GM19468 (cell line): ENCODE data around the gene ABCC5.

Experiments
- ATAC-seq: cut with Tn5 transposase; IDR thresholded peaks from one replicate; pipeline ENCODE4 v1.9.1; 2021; ENCODE audit warnings: mild to moderate bottlenecking, moderate library complexity, moderate number of reproducible peaks; ENCODE audit not compliant: unreplicated experiment; ENCODE audit errors: extremely low read depth

ABCC5 gene

GRCh38 chr3:183933160-183933559 is 84.5 kb downstream of the ABCC5 start:
- ATAC-seq = no peak

DNA sequence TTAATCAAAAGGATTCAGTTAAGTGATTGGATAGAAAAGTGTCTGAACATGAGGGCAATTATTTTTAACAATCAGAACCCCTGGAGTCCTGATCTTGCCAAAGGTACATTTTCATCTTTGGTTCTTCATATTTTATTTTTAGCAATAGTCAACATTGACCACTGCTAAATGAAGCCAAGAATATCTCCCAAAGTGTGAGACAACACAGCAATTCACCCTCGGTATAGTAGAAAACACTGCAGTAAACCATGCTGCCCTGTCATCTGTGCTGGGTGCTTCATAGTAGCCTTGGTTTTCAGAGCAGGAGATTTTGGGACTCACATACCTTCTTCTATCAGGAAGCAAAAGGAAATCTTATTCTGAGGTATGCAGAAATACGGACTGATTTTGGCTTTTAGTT is 85.8 kb downstream of the ABCC5 start:
- ATAC-seq = no peak

DNA sequence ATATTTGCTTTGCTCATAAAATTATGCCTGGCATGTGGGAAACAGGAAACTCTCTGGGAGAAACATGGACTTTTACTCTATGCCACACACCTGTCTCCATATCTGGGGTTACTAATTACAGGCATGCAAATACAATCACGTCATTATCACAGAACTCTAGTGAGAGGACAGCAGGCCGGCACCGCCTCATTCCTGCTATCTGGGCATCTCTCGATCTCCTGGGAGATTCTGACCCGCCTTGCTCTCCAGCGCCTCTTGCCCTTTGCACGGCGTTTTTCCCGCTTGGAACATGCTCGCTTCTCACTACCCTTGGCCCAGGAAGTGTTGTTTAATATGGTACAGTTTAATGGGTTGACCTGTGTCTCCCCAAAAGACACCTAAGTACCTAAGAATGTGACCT is 87.6 kb downstream of the ABCC5 start:
- no peak for ATAC-seq

GRCh38 chr3:183927059-183927458 is 90.6 kb downstream of the ABCC5 start:
- no peak for ATAC-seq

DNA sequence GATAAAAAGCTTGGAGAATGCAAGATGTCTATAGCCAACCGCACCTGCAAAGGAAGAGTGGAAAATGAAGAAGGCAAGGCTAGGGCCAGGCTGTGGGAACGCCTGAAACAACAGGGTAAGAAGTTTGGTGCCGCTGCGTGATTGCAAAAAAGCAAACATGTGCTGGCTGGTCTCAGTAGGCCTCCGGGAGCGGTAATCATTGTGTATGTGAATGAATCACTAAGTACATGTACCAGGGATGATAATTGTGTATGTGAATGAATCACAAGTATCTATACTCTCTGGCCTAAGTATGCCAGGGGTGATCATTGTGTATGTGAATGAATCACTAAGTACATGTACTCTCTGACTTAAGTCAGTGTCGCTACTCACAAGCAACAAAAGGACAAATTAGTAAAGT is 92.7 kb downstream of the ABCC5 start:
- ATAC-seq = no peak

DNA sequence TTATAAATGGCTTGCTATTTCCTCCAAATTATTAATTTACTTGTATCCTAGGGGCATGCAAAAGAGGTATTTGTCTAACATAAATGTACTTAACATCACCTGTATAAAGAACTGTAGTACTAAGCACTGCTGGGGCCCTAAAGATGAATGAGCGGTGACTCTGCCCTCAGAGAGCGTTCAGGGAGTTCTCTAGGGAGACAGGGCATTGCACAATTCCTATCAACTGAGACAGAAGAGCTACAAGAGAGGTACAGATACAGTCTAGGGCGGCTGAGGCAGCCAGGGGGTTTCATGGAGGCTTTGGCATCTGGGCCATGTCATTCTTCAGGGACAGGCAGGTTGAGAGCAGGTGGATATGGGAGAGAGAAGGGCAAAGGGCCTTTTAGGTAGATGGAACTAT is 93.1 kb downstream of the ABCC5 start:
- ATAC-seq = no peak

- no peak for ATAC-seq
Measured at GRCh38 chr3:183922421-183922820, 95.3 kb downstream of the ABCC5 start.

DNA sequence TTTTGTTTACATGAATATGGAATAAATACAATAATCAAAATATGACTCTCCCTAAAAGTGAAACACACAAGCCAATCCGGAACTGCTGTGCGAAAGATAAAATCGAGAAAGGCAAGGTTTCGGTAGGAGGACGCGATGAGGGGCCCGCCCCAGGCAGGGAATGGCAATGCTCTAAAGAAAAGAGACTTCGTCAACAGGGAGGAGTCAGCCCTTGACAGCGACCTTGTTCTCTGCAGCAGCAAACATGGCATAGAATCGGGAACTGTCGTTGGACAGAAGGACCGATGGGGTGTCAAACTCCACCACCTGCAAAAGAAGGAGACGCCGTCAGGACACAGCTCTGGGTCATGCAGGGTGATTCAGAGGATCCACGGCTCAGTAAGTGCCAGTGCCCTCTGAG is 96.6 kb downstream of the ABCC5 start:
- ATAC-seq = no peak

- no peak for ATAC-seq
Measured at GRCh38 chr3:183920416-183920815, 97.3 kb downstream of the ABCC5 start.

- no peak for ATAC-seq
Measured at GRCh38 chr3:183918178-183918577, 99.5 kb downstream of the ABCC5 start.

GRCh38 chr3:183917776-183918175 is 99.9 kb downstream of the ABCC5 start:
- no peak for ATAC-seq

DNA sequence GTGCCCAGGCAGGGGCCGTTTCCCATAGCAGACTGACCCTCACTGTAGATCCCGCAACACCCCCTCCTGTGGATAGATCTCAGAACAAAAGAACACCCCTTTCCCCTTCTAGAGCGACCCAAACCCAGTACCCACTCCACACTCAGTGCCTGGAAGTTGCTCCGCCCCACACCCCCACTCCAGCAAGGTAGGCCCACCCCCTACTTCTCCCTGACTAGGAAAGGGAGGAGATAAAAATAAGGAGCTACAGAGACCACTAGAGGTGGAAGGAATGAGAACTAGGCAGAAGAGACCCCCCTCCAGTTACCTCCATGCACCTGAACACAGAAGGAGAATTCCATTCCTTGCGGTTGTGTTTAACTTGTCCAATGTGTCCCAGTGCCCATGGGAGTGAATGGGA is 102.8 kb downstream of the ABCC5 start:
- no peak for ATAC-seq

DNA sequence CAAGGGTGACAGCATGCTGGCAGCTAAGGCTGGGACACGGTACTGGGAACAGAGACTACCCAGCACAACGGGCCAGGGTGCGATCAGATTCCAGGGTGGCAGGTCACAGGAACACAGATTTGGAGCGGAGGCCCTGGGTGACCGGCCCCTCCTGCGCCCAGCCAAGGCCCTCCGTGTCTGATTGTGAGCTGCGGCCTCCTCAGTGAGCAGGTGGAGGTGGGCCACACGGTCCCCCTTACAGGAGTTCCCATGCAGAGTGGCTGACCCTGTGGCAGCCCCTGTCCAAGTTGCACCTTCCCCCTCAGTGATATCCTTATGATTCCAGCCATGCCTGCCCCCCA is 104.1 kb downstream of the ABCC5 start:
- no peak for ATAC-seq

DNA sequence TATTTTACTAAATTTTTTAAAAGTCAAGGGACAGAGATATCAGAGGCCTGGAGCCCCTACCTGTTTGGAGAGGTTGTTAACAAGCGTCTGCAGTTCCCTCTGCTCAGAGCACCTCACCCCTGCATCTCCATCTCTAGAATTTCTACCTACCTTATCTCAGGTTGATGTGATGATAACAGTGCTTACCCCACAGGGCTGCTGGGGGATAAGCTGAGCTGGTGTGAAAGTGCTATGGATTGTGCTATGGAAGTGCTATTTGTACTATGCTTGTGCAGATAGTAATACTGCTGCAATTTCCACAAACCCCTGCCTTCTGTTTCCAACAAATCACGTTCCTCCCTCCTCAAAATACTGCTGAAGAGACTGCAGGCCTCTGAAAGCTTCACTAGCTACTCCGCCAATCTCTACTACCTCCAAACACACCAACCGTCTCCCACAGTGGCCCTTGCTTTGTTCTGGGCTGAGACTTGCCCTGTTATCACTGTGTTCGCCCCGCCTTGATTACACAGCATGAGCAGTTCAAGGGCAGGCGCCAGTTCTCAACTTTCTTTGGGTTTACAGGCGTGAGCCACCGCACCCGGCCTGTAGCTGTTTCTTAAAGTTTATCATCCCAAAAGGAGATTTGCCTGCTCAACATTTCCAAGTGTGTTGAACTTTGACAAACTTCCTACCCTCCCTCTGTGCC is 104.6 kb downstream of the ABCC5 start:
- ATAC-seq = no peak

- no peak for ATAC-seq
Measured at GRCh38 chr3:183911763-183912506, 105.7 kb downstream of the ABCC5 start.

DNA sequence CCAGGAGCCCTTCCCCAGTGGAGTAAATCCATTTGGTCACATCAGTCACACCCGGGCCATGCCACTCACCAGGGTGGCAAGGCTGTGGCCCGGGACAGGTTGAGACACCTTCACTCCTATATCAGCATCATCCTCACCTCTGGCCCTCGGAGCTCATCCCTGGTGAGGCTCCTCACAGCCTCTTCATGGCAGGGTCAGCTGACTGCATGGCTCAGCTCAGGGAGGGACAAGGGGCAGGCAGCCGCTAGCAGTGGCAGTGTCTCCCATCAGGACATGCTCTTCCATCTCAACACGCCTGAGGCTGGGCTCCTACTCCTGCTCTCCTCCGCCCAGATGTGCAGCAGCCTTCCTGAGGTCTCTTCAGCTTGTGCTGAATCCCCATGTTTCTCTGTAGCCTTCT is 106.6 kb downstream of the ABCC5 start:
- no peak for ATAC-seq

DNA sequence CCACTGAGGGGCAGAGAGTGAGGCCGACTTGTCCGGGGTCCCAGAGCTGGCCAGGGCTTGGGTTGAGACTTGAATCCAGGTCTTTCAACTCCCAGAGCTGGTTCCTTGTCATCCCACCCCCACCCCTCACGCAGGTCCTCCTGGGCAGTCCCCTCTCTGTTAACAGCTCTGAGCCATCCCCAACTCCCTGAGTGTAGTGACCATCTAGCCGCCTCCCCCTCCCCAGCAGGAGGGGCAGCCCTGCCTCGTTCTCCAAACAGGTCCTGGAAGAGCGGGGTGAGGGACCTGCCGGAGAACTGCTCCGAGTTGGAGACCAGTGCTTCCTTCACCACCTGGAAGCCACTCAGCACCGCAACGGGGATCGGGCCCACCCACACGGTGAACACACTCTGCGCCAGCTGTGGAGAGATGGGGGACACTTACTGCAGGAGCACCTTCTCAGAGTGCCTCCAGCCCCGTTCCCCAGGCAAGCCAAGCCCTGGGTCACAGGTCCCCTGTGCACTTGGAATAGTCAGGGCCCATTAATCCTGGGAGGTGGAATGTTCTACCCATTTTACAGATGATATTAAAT is 108.6 kb downstream of the ABCC5 start:
- ATAC-seq = no peak

DNA sequence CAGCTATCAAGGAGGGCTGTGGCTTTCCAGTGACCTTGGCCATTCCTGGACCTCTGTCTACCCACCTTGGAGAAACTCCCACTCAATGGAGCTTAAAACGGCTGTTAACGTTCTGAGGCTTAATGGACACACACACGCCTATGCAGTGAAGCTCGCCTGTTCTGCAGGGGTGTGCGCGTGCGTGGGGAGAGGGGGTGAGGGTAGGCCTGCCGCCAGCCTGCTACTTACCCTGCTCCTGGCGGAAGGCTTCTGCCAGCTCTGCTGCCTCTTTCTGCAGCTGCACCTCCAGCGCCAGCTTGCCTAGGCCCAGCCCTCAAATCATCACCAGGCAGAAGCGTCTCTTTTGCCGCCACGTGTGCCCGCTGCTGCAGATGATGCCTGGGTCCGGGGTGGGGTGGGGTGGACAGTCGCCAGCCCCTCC is 109.8 kb downstream of the ABCC5 start:
- no peak for ATAC-seq

GRCh38 chr3:183907176-183907575 is 110.5 kb downstream of the ABCC5 start:
- ATAC-seq = no peak

GRCh38 chr3:183906234-183906921 is 111.3 kb downstream of the ABCC5 start:
- no peak for ATAC-seq
